Memory B cell (primary cell): ENCODE data around the gene FAM186B.
A peak's percentile ranks its signal among the peaks of the same experiment; 100 is the strongest.

Source experiments
- ATAC-seq: fragments of 150-1000 bp; cut with Tn5 transposase; 2 replicates; pipeline ENCODE4 v1.10.0; 2021; ENCODE audit warnings: low read depth, mild to moderate bottlenecking, moderate library complexity
- DNase-seq, 2 donors: peaks; one replicate each; pipeline ENCODE4 v3.0.0; 2022; ENCODE audit warnings: low spot score in 2 of 2
- H3K27ac Mint-ChIP-seq: one replicate; pipeline ENCODE4 v1.8.0; 2022; ENCODE audit warnings: mild to moderate bottlenecking, moderate library complexity, mixed read lengths
- H3K27me3 Mint-ChIP-seq: one replicate; pipeline ENCODE4 v1.8.0; 2022; ENCODE audit warnings: mixed read lengths
- H3K36me3 Mint-ChIP-seq: one replicate; pipeline ENCODE4 v1.8.0; 2022; ENCODE audit warnings: mild to moderate bottlenecking, mixed read lengths
- H3K4me1 Mint-ChIP-seq: one replicate; pipeline ENCODE4 v1.8.0; 2022; ENCODE audit warnings: mixed read lengths
- H3K4me3 Mint-ChIP-seq: one replicate; pipeline ENCODE4 v1.8.0; 2022; ENCODE audit warnings: mild to moderate bottlenecking, moderate library complexity, mixed read lengths
- H3K9me3 Mint-ChIP-seq: one replicate; pipeline ENCODE4 v1.8.0; 2022; ENCODE audit warnings: mixed read lengths

The FAM186B gene

GRCh38 chr12:49580572-49581535 is 24.6 kb downstream of the FAM186B start:
- Mint-ChIP-seq H3K27me3 (no peaks in the 10 kb centered on the region), H3K4me1 (peaks cover 16% of the 10 kb centered on the region), H3K36me3 (peaks cover 20% of the 10 kb centered on the region), H3K27ac (no peak overlapping the region), H3K4me3 (no peak overlapping the region), H3K9me3 (no peaks in the 10 kb centered on the region)
- ATAC-seq (peak; percentile 72), DNase-seq (peak; percentile 24 to 53)

GRCh38 chr12:49578471-49579112 is 26.8 kb downstream of the FAM186B start:
- H3K27ac Mint-ChIP-seq, result no peak overlapping the region
- H3K4me3 Mint-ChIP-seq, result no peak overlapping the region
- H3K4me1 Mint-ChIP-seq, result peaks cover 16% of the 10 kb centered on the region
- ATAC-seq (no peak), DNase-seq (no peak)
- no peaks in the 10 kb centered on the region for H3K9me3 Mint-ChIP-seq
- no peaks in the 10 kb centered on the region for H3K27me3 Mint-ChIP-seq
- H3K36me3 Mint-ChIP-seq, result peaks cover 16% of the 10 kb centered on the region

GRCh38 chr12:49577589-49578315 is 27.7 kb downstream of the FAM186B start:
- peaks cover 16% of the 10 kb centered on the region for H3K4me1 Mint-ChIP-seq
- DNase-seq (no peak), ATAC-seq (no peak)
- no peak overlapping the region for H3K27ac Mint-ChIP-seq
- no peaks in the 10 kb centered on the region for H3K27me3 Mint-ChIP-seq
- peaks cover 15% of the 10 kb centered on the region for H3K36me3 Mint-ChIP-seq
- no peaks in the 10 kb centered on the region for H3K9me3 Mint-ChIP-seq
- H3K4me3 Mint-ChIP-seq, result no peak overlapping the region

- Mint-ChIP-seq H3K9me3 (no peaks in the 10 kb centered on the region), H3K36me3 (peaks cover 7% of the 10 kb centered on the region), H3K4me1 (peaks cover 25% of the 10 kb centered on the region), H3K27ac (peak overlapping the region; percentile 98), H3K27me3 (no peaks in the 10 kb centered on the region), H3K4me3 (peak overlapping the region; percentile 100)
- ATAC-seq, result peak; percentile 14
- no peak for DNase-seq
Observed at GRCh38 chr12:49568442-49569162, 36.8 kb downstream of the FAM186B start.

GRCh38 chr12:49567611-49568441 is 37.6 kb downstream of the FAM186B start, which contains the start of gene MCRS1:
TSS of gene MCRS1 (minus strand) at chr12:49568142. CDS start at chr12:49566731, 1,411 bp downstream.
- DNase-seq (peak; percentile 90 to 94), ATAC-seq (peak; percentile 93)
- Mint-ChIP-seq H3K27me3 (no peaks in the 10 kb centered on the region), H3K4me1 (peaks cover 25% of the 10 kb centered on the region), H3K27ac (peak within 1 kb of the TSS; percentile 98), H3K9me3 (no peaks in the 10 kb centered on the region), H3K36me3 (peaks cover 9% of the 10 kb centered on the region), H3K4me3 (peak within 1 kb of the TSS; percentile 100)

GRCh38 chr12:49567302-49567610 is 38.2 kb downstream of the FAM186B start:
- DNase-seq (no peak), ATAC-seq (no peak)
- H3K9me3 Mint-ChIP-seq, result no peaks in the 10 kb centered on the region
- H3K4me3 Mint-ChIP-seq, result peak overlapping the region; percentile 100
- no peaks in the 10 kb centered on the region for H3K27me3 Mint-ChIP-seq
- H3K27ac Mint-ChIP-seq, result peak overlapping the region; percentile 98
- peaks cover 26% of the 10 kb centered on the region for H3K4me1 Mint-ChIP-seq
- peaks cover 12% of the 10 kb centered on the region for H3K36me3 Mint-ChIP-seq

- Mint-ChIP-seq H3K9me3 (no peaks in the 10 kb centered on the region), H3K27ac (no peak overlapping the region), H3K27me3 (no peaks in the 10 kb centered on the region), H3K4me1 (peaks cover 24% of the 10 kb centered on the region), H3K36me3 (peaks cover 13% of the 10 kb centered on the region), H3K4me3 (no peak overlapping the region)
- no peak for ATAC-seq
- no peak for DNase-seq
Observed at GRCh38 chr12:49566361-49566760, 39.1 kb downstream of the FAM186B start.

- H3K4me3 Mint-ChIP-seq, result no peak overlapping the region
- H3K27ac Mint-ChIP-seq, result no peak overlapping the region
- no peak for ATAC-seq
- H3K27me3 Mint-ChIP-seq, result no peaks in the 10 kb centered on the region
- H3K9me3 Mint-ChIP-seq, result no peaks in the 10 kb centered on the region
- no peak for DNase-seq
- H3K36me3 Mint-ChIP-seq, result peaks cover 15% of the 10 kb centered on the region
- H3K4me1 Mint-ChIP-seq, result peaks cover 20% of the 10 kb centered on the region
Observed at GRCh38 chr12:49565406-49566265, 39.8 kb downstream of the FAM186B start.

- no peak overlapping the region for H3K4me3 Mint-ChIP-seq
- ATAC-seq, result no peak
- no peak overlapping the region for H3K27ac Mint-ChIP-seq
- H3K4me1 Mint-ChIP-seq, result peaks cover 19% of the 10 kb centered on the region
- peaks cover 20% of the 10 kb centered on the region for H3K36me3 Mint-ChIP-seq
- no peaks in the 10 kb centered on the region for H3K9me3 Mint-ChIP-seq
- DNase-seq, result no peak
- H3K27me3 Mint-ChIP-seq, result no peaks in the 10 kb centered on the region
Observed at GRCh38 chr12:49564686-49565405, 40.6 kb downstream of the FAM186B start.

GRCh38 chr12:49563951-49564685 is 41.3 kb downstream of the FAM186B start:
- peaks cover 26% of the 10 kb centered on the region for H3K36me3 Mint-ChIP-seq
- no peak overlapping the region for H3K4me3 Mint-ChIP-seq
- no peak overlapping the region for H3K27ac Mint-ChIP-seq

GRCh38 chr12:49562831-49563230 is 42.6 kb downstream of the FAM186B start:
- no peaks in the 10 kb centered on the region for H3K27me3 Mint-ChIP-seq
- H3K36me3 Mint-ChIP-seq, result peaks cover 31% of the 10 kb centered on the region
- DNase-seq (no peak), ATAC-seq (no peak)
- no peak overlapping the region for H3K27ac Mint-ChIP-seq
- H3K9me3 Mint-ChIP-seq, result no peaks in the 10 kb centered on the region
- H3K4me3 Mint-ChIP-seq, result no peak overlapping the region
- H3K4me1 Mint-ChIP-seq, result peaks cover 9% of the 10 kb centered on the region

More at GRCh38 chr12:49563951-49564685, 41.3 kb downstream of the FAM186B start:
- Mint-ChIP-seq H3K27me3 (no peaks in the 10 kb centered on the region), H3K4me1 (peaks cover 19% of the 10 kb centered on the region), H3K9me3 (no peaks in the 10 kb centered on the region)
- DNase-seq (no peak), ATAC-seq (no peak)
